Measurements from ENCODE around the gene VPS35L.

VPS35L gene, protein sequence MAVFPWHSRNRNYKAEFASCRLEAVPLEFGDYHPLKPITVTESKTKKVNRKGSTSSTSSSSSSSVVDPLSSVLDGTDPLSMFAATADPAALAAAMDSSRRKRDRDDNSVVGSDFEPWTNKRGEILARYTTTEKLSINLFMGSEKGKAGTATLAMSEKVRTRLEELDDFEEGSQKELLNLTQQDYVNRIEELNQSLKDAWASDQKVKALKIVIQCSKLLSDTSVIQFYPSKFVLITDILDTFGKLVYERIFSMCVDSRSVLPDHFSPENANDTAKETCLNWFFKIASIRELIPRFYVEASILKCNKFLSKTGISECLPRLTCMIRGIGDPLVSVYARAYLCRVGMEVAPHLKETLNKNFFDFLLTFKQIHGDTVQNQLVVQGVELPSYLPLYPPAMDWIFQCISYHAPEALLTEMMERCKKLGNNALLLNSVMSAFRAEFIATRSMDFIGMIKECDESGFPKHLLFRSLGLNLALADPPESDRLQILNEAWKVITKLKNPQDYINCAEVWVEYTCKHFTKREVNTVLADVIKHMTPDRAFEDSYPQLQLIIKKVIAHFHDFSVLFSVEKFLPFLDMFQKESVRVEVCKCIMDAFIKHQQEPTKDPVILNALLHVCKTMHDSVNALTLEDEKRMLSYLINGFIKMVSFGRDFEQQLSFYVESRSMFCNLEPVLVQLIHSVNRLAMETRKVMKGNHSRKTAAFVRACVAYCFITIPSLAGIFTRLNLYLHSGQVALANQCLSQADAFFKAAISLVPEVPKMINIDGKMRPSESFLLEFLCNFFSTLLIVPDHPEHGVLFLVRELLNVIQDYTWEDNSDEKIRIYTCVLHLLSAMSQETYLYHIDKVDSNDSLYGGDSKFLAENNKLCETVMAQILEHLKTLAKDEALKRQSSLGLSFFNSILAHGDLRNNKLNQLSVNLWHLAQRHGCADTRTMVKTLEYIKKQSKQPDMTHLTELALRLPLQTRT

DNA sequence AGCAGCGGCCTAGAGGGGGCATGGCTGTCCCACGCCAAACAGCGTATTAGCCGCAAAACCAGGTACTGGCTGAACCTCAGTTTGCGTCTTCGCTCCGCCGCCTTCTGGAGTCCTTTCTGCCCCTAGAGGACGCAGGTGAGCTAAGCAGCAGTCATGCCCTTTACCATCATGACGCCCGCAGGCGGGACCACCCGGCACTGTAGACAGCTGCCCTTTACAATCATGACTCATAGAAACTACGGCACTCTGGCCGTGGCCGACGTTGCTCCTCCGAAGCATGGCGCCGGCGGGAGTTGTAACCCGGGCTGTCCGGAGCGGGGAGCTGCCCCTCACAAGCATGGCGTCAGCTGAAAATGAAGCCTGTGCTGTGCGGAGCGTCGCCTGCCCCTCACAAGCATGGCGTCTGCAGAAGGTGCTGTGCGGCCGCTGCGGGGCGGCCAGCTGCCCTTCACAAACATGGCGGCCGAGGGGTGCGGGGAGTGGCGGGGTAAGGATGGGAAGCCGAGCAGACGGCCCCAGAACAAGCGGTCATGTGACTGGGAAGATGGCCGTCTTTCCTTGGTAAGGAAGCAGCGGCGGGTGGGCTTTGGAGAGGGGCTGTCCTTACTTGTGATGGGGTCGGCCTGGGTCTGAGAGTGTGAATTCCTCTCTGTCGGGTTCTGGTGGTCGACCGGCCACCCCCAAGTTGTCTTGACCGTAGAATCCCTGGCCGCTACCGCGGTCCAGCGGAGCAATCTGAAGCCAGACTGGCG lies at the start of gene VPS35L:
Gene VPS35L (plus strand): TSS at position 518 of the 752 bp plus-strand sequence. CDS start 27 bp downstream, at position 545.
- ChIA-PET CTCF (interaction anchor here (0.6 to 1.1 kb wide), 6 partner anchors 25 to 745 kb away, joined by 3 to 6 read pairs (median 4); no protein-coding TSS in a partner anchor), POLR2A (ENCODE audit: low non-redundant PET) (interaction anchor here (0.6 kb wide), 1 partner anchor 17 kb away, joined by 5 read pairs; no protein-coding TSS in a partner anchor)
- H3K27ac ChIP-seq: peak within 1 kb of the TSS; percentile 75
- peak; percentile 91 for DNase-seq (ENCODE audit: low spot score)
- TF ChIP-seq, protein P1, sequence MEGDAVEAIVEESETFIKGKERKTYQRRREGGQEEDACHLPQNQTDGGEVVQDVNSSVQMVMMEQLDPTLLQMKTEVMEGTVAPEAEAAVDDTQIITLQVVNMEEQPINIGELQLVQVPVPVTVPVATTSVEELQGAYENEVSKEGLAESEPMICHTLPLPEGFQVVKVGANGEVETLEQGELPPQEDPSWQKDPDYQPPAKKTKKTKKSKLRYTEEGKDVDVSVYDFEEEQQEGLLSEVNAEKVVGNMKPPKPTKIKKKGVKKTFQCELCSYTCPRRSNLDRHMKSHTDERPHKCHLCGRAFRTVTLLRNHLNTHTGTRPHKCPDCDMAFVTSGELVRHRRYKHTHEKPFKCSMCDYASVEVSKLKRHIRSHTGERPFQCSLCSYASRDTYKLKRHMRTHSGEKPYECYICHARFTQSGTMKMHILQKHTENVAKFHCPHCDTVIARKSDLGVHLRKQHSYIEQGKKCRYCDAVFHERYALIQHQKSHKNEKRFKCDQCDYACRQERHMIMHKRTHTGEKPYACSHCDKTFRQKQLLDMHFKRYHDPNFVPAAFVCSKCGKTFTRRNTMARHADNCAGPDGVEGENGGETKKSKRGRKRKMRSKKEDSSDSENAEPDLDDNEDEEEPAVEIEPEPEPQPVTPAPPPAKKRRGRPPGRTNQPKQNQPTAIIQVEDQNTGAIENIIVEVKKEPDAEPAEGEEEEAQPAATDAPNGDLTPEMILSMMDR (conservative IDR thresholded peaks at IDR 0.05; ENCODE audit: low read depth): peak; percentile 87

DNA sequence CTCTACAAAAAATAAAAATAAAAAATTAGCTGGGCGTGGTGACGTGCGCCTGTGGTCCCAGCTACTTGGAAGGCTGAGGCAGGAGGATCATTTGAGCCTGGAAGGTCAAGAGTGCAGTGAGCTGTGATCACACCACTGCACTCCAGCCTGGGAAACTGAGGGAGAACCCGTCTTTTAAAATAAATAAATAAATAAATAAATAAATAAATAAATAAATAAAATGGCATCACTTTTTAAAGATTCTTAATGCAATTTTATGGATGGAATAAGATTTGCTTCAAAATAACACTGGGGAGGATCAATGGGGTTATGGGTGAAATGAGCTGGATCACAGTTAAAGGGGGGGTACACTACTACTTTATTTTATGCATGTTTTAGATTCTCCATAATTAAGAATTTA lies 48.5 kb upstream of the VPS35L start:
- DNase-seq (ENCODE audit: low spot score): no peak
- CTCF ChIA-PET: no interaction called here
- TF ChIP-seq, protein P1 (conservative IDR thresholded peaks at IDR 0.05; ENCODE audit: low read depth): no peak
- POLR2A ChIA-PET (ENCODE audit: low non-redundant PET): no interaction called here
- H3K27ac ChIP-seq: no peak overlapping the region

DNA sequence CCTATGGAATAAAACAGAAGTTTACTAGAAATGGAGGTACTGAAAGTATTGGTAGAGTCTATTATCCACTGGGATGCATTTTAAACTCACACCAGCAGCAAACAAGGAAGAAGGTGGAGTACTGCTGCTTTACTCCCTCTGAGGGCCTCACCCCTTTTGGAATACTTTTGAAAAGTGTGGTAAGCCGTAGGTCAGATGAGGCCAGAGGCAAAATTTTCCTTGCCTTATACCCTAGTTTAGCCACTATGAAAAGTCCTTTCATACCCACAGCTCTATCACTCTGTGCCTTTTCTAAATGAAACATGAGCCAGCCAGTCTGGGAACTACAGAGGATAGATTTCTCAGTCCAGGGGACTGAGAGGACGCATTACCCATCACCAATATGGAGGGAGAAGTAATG lies 47.6 kb upstream of the VPS35L start:
- DNase-seq (ENCODE audit: low spot score): no peak
- TF ChIP-seq, protein P1 (conservative IDR thresholded peaks at IDR 0.05; ENCODE audit: low read depth): no peak
- ChIA-PET POLR2A (ENCODE audit: low non-redundant PET) (no interaction called here), CTCF (interaction anchor here (0.7 kb wide), 1 partner anchor 909 kb away, joined by 4 read pairs; no protein-coding TSS in a partner anchor)
- H3K27ac ChIP-seq: no peak overlapping the region

- no peak for DNase-seq (ENCODE audit: low spot score)
- POLR2A ChIA-PET (ENCODE audit: low non-redundant PET): no interaction called here
- CTCF ChIA-PET: no interaction called here
- TF ChIP-seq, protein P1 (conservative IDR thresholded peaks at IDR 0.05; ENCODE audit: low read depth): no peak
- no peak overlapping the region for H3K27ac ChIP-seq
Measured at GRCh38 chr16:19512297-19512696, 43.2 kb upstream of the VPS35L start.

DNA sequence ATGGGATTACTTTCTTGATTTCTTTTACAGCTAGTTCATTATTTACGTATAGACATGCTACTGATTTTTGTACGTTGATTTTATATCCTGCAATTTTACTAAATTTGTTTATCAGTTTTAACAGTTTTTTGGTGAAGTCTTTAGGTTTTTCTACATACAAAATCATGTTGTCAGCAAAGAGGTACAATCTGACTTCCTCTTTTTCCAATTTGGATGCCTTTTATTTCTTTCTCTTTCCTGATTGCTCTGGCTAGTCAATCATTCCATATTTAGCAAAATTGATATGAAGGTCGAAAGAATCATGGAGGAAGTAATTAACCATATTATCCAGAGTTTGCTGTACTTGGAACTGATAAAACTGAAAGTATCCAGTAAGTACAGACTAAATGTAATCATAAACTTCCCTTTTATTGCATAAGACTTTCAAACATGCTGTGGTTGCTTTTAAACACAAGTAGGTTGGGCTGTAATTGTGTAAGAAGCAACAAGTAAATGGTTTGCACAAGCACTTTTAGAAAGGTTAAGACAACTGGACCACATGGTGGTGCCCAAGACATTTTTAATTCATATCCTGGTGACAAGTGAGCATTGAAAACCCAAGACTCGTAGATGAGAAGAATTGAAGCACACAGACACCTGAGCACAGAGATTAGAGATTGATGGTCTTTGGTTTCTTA lies 42.0 kb upstream of the VPS35L start:
- ChIA-PET POLR2A (ENCODE audit: low non-redundant PET) (no interaction called here), CTCF (interaction anchor here (0.6 to 0.8 kb wide), 2 partner anchors 377 to 1289 kb away, joined by 3 to 4 read pairs; no protein-coding TSS in a partner anchor)
- no peak overlapping the region for H3K27ac ChIP-seq
- DNase-seq (ENCODE audit: low spot score): no peak
- TF ChIP-seq, protein P1 (conservative IDR thresholded peaks at IDR 0.05; ENCODE audit: low read depth): no peak
